IMR-90 (cell line): ENCODE measurements around the gene BPI.
A peak's percentile ranks its signal among the peaks of the same experiment; 100 is the strongest.

ENCODE experiments used
- BHLHE40 ChIP-seq: fragments of 150-350 bp; IDR thresholded peaks from 2 replicates; pipeline ENCODE4 v1.6.1; 2016; ENCODE audit warnings: mild to moderate bottlenecking, low read depth, low read length
- FOS ChIP-seq: fragments of 150-350 bp; IDR thresholded peaks from 2 replicates; pipeline ENCODE4 v1.6.1; 2016; ENCODE audit warnings: low read depth, low read length
- MXI1 ChIP-seq: IDR thresholded peaks from 2 replicates; pipeline ENCODE4 v1.6.1; 2012; ENCODE audit warnings: low read depth, mild to moderate bottlenecking, low read length, moderate library complexity, borderline replicate concordance
- POLR2A ChIP-seq: IDR thresholded peaks from 2 replicates; pipeline ENCODE4 v1.6.1; 2012; ENCODE audit warnings: mild to moderate bottlenecking, low read depth, low read length
- RCOR1 ChIP-seq: IDR thresholded peaks from 2 replicates; pipeline ENCODE4 v1.6.1; 2012; ENCODE audit warnings: mild to moderate bottlenecking, low read length, improper control_type of control experiment; ENCODE audit not compliant: insufficient replicate concordance
- SMC3 ChIP-seq: fragments of 150-350 bp; IDR thresholded peaks from 2 replicates; pipeline ENCODE4 v1.6.1; 2016; ENCODE audit warnings: low read depth, mild to moderate bottlenecking, antibody characterized with exemption, low read length, moderate library complexity
- TF ChIP-seq, protein P1 (sequence below): fragments of 150-350 bp; IDR thresholded peaks from 2 replicates; pipeline ENCODE4 v1.6.1; 2017; ENCODE audit warnings: mild to moderate bottlenecking, antibody characterized with exemption, low read length, low read depth
- TF ChIP-seq, protein P2 (sequence below): conservative IDR thresholded peaks from 2 replicates; pipeline ENCODE4 v1.5.1; 2012; ENCODE audit warnings: mild to moderate bottlenecking, low read depth, low read length, improper control_type of control experiment

DNA sequence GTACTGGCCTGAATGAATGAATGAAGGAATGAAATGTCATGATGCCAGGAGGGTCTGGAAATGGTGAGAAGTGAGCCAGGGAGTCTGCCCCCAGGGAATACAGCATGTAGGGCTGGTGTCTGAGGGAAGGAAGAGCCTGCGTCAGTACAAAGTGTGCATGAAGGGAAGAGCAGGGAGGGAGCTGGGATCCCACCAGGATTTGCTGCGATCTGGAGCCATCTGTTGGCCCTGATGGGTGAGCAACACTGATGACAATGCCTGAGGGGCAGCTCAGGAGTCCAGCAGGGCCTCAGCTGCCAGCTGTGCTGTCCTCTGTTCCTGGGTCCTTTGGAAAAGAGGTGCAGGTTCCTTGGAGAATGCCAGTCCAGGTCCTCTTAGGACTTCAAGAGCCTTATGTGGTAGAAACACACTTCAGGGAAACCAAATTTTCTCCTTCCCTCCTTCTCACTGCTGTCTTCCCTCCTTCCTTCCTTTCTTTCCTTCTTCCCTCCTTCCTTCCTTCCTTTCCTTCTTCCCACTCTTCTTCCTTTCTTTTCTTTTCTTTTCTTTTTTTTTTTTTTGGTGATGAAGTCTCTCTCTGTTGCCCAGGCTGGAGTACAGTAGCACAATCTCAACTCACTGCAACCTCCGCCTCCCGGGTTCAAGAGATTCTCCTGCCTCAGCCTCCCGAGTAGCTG lies 11.5 kb downstream of the BPI start:
- TF ChIP-seq, protein P1, sequence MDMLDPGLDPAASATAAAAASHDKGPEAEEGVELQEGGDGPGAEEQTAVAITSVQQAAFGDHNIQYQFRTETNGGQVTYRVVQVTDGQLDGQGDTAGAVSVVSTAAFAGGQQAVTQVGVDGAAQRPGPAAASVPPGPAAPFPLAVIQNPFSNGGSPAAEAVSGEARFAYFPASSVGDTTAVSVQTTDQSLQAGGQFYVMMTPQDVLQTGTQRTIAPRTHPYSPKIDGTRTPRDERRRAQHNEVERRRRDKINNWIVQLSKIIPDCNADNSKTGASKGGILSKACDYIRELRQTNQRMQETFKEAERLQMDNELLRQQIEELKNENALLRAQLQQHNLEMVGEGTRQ: no peak
- TF ChIP-seq, protein P2, sequence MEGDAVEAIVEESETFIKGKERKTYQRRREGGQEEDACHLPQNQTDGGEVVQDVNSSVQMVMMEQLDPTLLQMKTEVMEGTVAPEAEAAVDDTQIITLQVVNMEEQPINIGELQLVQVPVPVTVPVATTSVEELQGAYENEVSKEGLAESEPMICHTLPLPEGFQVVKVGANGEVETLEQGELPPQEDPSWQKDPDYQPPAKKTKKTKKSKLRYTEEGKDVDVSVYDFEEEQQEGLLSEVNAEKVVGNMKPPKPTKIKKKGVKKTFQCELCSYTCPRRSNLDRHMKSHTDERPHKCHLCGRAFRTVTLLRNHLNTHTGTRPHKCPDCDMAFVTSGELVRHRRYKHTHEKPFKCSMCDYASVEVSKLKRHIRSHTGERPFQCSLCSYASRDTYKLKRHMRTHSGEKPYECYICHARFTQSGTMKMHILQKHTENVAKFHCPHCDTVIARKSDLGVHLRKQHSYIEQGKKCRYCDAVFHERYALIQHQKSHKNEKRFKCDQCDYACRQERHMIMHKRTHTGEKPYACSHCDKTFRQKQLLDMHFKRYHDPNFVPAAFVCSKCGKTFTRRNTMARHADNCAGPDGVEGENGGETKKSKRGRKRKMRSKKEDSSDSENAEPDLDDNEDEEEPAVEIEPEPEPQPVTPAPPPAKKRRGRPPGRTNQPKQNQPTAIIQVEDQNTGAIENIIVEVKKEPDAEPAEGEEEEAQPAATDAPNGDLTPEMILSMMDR: no peak; the same call in 1 of the 2 replicates
- no peak for TF ChIP-seq MXI1
- TF ChIP-seq BHLHE40: no peak
- no peak for TF ChIP-seq POLR2A
- TF ChIP-seq RCOR1: no peak
- no peak for TF ChIP-seq FOS
- 0 out of 2 replicates have a peak, but pooled peaks have one; percentile 23 for TF ChIP-seq SMC3
